Ovary (tissue), 9 donors: ENCODE measurements around the gene LEKR1. TPM values are rescaled to one million over a fixed set of nuclear protein-coding genes. Genes with fewer than 3 reads are reported as not detected.

Experiments
- DNase-seq, 5 donors: peaks; one replicate each; pipeline ENCODE4 v3.0.0-alpha.2; 2019 to 2020
- H3K27ac ChIP-seq, 2 donors: fragments of 200-600 bp; one replicate each; pipeline versions ENCODE4 v1.5.1 to v1.8.0; 2019 to 2022
- H3K27me3 ChIP-seq: fragments of 200-600 bp; one replicate; pipeline ENCODE4 v1.8.0; 2022
- H3K36me3 ChIP-seq: fragments of 200-600 bp; sonication (generic); one replicate; pipeline ENCODE4 v1.5.1; 2019
- H3K4me1 ChIP-seq: one replicate; pipeline ENCODE4 v1.8.1; 2013; ENCODE audit warnings: mild to moderate bottlenecking, moderate library complexity; ENCODE audit not compliant: insufficient read depth
- H3K4me3 ChIP-seq: fragments of 200-600 bp; sonication (generic); one replicate; pipeline ENCODE4 v1.5.1; 2017
- H3K9me3 ChIP-seq, 2 donors: fragments of 200-600 bp in 1 of 2; sonication (generic) in 1 of 2; one replicate each; pipeline versions ENCODE4 v1.5.1 to v1.8.1; 2013 to 2019; ENCODE audit warnings: mild to moderate bottlenecking in 1 of 2, moderate library complexity in 1 of 2
- EP300 ChIP-seq: sonication (generic); formaldehyde crosslinking; IDR thresholded peaks from one replicate; pipeline ENCODE4 v1.6.1; 2017; ENCODE audit warnings: antibody characterized with exemption
- POLR2A ChIP-seq: fragments of 450-650 bp; IDR thresholded peaks from one replicate; pipeline ENCODE4 v1.6.1; 2017; ENCODE audit warnings: antibody characterized with exemption, mild to moderate bottlenecking, moderate library complexity
- WGBS, 3 donors: extraction: QIAGEN DNeasy Blood & Tissue Kit in 1 of 3; methylation state at CpG; one replicate each; pipeline versions ENCODE4 v1.1.5 to v1.1.7; 2013 to 2017; 5-methylcytosine and 5-hydroxymethylcytosine counted together
- intact Hi-C, 4 donors: fragments of 100-400 bp; cut with DNase I; formaldehyde crosslinking; loops; one replicate each; pipeline versions ENCODE4 v1.11.0 to v1.15.1; 2022 to 2023
- polyA plus RNA-seq, 2 donors: library from polyadenylated mRNA; stranded (reverse); fragments of 200-250 nt in 1 of 2; fragments of 350-450 nt in 1 of 2; fragmentation: Illumina TruSeq in 1 of 2; extraction: RNeasy Lipid Tissue Mini Kit (QIAGEN cat#74804) in 1 of 2; gene quantifications; one replicate each; pipeline ENCODE4 v1.2.3, GENCODE V29; 2013 to 2014
- total RNA-seq, 7 donors: library from RNA; depleted of rRNA in 2 of 7; stranded (reverse); fragments of >200 nt in 2 of 7; fragmentation: NEBNext Ultra II Directional in 3 of 7; extraction: Animal tissue kit (Norgen Biotek cat#: 25700) in 3 of 7; gene quantifications; one replicate each; pipeline versions ENCODE4 v1.1.0 to v1.2.4, GENCODE V29; 2016 to 2023
- TF ChIP-seq, protein P1 (sequence below), 3 donors: fragments of 450-650 bp in 2 of 3; fragments of 200-600 bp in 1 of 3; IDR thresholded peaks; one replicate each; pipeline versions ENCODE4 v1.5.1 to v1.8.0; 2016 to 2022; ENCODE audit warnings: antibody characterized with exemption in 3 of 3, mild to moderate bottlenecking in 1 of 3
- donor health status: DM: no; HTN: no; CAD: no; lungs with moderate emphysema.
- donor health status: DM: no; HTN: no; CAD: no.
- donor health status: Bipolar disorder and iron deficiency.
- donor health status: DM: yes; HTN: yes; CAD: no.
- donor health status: DM: no; HTN: no; CAD: no.
- donor health status: DM: yes; HTN: yes; CAD: no.

LEKR1 gene
- total and polyA plus RNA-seq, 9 donors = 0.38 to 7.8 (median 2.4) TPM

DNA sequence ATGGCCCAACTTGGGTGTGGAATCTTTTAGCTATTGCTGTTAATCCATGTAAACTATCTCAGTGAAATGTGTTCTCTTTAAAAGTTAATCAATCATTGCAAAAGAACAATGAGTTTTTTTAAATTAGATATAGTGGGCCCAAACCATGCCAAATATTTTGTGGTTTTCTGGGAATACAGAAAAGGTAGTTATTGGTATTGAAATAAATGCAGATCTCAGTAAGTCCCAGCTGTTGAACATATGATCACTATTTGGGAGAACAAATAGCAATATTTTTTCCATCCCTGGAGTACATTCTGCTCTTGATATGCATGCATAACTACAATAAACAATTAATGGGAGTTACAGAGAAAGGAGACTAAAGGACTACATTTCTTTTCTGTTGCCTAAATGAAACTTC, 36.0 kb upstream of the LEKR1 start:
- no peak overlapping the region for H3K4me3 ChIP-seq
- intact Hi-C loops = no loop called here
- no peak overlapping the region for H3K27ac ChIP-seq
- no peaks in the 10 kb centered on the region for H3K36me3 ChIP-seq
- TF ChIP-seq, protein P1, sequence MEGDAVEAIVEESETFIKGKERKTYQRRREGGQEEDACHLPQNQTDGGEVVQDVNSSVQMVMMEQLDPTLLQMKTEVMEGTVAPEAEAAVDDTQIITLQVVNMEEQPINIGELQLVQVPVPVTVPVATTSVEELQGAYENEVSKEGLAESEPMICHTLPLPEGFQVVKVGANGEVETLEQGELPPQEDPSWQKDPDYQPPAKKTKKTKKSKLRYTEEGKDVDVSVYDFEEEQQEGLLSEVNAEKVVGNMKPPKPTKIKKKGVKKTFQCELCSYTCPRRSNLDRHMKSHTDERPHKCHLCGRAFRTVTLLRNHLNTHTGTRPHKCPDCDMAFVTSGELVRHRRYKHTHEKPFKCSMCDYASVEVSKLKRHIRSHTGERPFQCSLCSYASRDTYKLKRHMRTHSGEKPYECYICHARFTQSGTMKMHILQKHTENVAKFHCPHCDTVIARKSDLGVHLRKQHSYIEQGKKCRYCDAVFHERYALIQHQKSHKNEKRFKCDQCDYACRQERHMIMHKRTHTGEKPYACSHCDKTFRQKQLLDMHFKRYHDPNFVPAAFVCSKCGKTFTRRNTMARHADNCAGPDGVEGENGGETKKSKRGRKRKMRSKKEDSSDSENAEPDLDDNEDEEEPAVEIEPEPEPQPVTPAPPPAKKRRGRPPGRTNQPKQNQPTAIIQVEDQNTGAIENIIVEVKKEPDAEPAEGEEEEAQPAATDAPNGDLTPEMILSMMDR (IDR thresholded peaks at IDR 0.05) = no peak
- TF ChIP-seq EP300 (no peak), POLR2A (no peak)
- no peaks in the 10 kb centered on the region for H3K9me3 ChIP-seq
- DNase-seq = no peak
- H3K27me3 ChIP-seq = peaks cover 2% of the 10 kb centered on the region
- H3K4me1 ChIP-seq = no peaks in the 10 kb centered on the region

DNA sequence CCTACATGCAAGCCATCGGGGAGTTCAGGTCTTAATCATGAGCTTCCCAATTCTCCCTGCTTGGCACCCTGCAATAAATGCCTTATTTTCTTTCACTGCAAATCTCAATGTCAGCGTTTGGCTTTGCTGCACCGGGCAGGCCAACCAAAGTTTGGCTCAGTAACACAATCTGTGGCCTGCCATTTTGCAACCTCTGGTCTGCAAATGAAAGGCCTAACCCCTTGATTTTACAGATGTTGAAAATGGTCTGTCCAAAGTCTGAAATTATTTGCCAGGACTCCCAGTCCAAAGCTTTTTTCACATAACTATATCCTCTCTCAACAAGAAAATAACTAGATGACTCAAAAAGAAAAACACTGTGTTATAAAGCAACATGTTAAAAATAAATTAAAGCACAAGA, 34.0 kb upstream of the LEKR1 start:
- Histone ChIP-seq H3K4me3 (no peak overlapping the region), H3K27ac (no peak overlapping the region), H3K9me3 (no peaks in the 10 kb centered on the region), H3K4me1 (no peaks in the 10 kb centered on the region), H3K36me3 (no peaks in the 10 kb centered on the region), H3K27me3 (peaks cover 2% of the 10 kb centered on the region)
- intact Hi-C loops = no loop called here
- TF ChIP-seq EP300 (no peak), POLR2A (no peak)
- TF ChIP-seq, protein P1 (IDR thresholded peaks at IDR 0.05) = no peak
- WGBS, 3 donors = 48 to 60% (median 56%) methylated on average over 3 of the region's 3 CpGs
- no peak for DNase-seq

DNA sequence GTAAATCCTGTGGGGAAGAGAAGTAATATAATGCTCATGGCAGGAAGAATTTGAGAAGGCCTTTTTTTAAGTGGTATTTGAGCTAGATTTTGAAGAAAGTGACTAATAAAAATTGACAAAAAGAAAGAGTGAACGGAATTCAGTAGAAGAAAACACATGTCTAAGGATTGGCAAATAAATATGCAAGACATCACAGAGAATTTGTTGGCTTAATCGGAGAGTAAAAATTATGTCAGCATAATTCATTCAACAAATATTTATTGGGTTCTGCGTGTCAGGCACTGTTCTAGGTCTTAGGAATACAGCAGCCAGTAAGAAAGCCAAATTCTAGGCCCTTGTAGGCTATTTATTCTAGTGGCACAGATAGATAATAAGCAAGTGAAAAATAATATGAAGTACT, 33.6 kb upstream of the LEKR1 start:
- Histone ChIP-seq H3K36me3 (no peaks in the 10 kb centered on the region), H3K4me1 (no peaks in the 10 kb centered on the region), H3K4me3 (no peak overlapping the region), H3K27me3 (peaks cover 2% of the 10 kb centered on the region), H3K27ac (no peak overlapping the region), H3K9me3 (no peaks in the 10 kb centered on the region)
- intact Hi-C loops = no loop called here
- no peak for TF ChIP-seq POLR2A
- TF ChIP-seq EP300 = no peak
- TF ChIP-seq, protein P1 (IDR thresholded peaks at IDR 0.05) = no peak
- 52 to 56% (median 55%) methylated on average over 3 of the region's 3 CpGs for WGBS, 3 donors
- DNase-seq = no peak

DNA sequence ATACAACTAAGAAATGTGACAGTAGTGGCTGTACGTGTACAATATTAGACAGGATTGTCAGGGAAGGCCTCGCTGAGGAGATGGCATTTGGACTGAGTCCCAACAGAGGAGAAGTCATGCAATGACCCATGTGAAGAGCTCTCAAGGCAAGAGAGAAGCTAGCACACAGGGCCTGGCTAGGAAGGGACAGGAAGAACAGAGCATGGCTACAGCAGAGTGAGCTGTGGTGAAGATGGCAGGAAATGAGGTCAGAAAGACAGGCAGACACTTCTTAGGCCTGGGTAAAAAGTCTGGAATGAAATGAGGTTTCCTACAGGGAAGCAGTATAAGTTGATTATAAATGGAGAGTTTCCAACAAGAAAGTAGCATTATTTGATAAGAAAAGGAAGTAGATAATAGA, 33.2 kb upstream of the LEKR1 start:
- 91 to 94% (median 91%) methylated on average over 2 of the region's 2 CpGs for WGBS, 3 donors
- intact Hi-C loops = no loop called here
- no peaks in the 10 kb centered on the region for H3K4me1 ChIP-seq
- no peaks in the 10 kb centered on the region for H3K36me3 ChIP-seq
- H3K27me3 ChIP-seq = peaks cover 2% of the 10 kb centered on the region
- no peak overlapping the region for H3K4me3 ChIP-seq
- no peaks in the 10 kb centered on the region for H3K9me3 ChIP-seq
- H3K27ac ChIP-seq = no peak overlapping the region
- no peak for TF ChIP-seq POLR2A
- TF ChIP-seq, protein P1 (IDR thresholded peaks at IDR 0.05) = no peak
- no peak for TF ChIP-seq EP300
- no peak for DNase-seq

DNA sequence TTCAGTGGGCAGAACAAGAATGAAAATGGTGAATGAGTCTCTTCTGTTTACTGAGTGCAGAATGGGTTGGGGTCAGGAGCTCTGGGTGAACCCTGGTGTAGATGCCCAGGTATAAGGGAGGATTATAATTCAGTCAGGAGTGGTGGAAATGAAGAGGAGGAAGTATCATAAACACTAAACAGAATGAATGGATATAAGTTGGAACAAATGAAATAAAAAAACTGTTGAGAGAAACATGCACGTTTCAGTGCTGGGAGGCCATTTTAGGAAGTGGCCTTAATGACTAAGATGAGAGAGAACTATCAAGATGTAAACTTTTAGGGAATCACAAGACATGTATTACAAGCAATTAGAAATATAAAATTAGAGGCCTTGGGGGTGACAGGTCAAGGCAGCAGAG, 32.8 kb upstream of the LEKR1 start:
- no peak overlapping the region for H3K4me3 ChIP-seq

More for the DNA sequence above, 32.8 kb upstream of the LEKR1 start:
- no peak for DNase-seq
- WGBS, 3 donors = 64 to 75% (median 66%) methylated on average over 1 of the region's 1 CpG
- Histone ChIP-seq H3K27me3 (peaks cover 2% of the 10 kb centered on the region), H3K27ac (no peak overlapping the region), H3K4me1 (no peaks in the 10 kb centered on the region), H3K36me3 (no peaks in the 10 kb centered on the region), H3K9me3 (no peaks in the 10 kb centered on the region)
- intact Hi-C loops = no loop called here
- TF ChIP-seq, protein P1 (IDR thresholded peaks at IDR 0.05) = no peak
- TF ChIP-seq EP300 (no peak), POLR2A (no peak)
